Umbilical cord (tissue), 2 donors: ENCODE data around the gene PLIN1. TPM values are rescaled to one million over a fixed set of nuclear protein-coding genes. Genes with fewer than 3 reads are reported as not detected.

Source experiments
- DNase-seq: peaks from one replicate; pipeline ENCODE4 v3.0.0-alpha.2; 2015; ENCODE audit warnings: low spot score
- total RNA-seq: library from RNA; depleted of rRNA; stranded (reverse); fragments of >200 nt; gene quantifications from one replicate; pipeline ENCODE4 v1.2.3, GENCODE V29; 2014; ENCODE audit warnings: low replicate concordance; ENCODE audit not compliant: insufficient read depth

The PLIN1 gene
- total RNA-seq, 1 donor from 2014 or later = 2.2 TPM

DNA sequence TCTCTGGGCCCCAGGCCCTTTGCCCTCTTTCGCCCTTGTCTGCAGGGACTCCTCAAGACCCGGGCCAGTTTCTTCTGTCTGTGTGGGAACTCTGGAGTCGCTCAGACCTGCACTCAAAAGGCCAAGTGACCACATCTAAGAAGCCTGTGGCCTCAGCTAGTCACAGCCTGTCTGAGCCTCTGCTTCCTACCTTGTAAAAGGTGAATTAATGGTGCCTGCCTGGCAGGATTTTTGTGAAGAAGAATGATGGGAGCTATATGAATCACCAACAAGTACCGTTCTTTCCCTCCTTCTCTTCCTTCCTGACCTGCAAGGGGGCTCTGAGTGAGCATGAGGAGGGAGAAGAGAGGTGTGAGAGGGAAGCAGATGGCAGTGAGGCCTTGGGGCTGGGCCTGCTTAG is 7.5 kb downstream of the PLIN1 start:
- no peak for DNase-seq

DNA sequence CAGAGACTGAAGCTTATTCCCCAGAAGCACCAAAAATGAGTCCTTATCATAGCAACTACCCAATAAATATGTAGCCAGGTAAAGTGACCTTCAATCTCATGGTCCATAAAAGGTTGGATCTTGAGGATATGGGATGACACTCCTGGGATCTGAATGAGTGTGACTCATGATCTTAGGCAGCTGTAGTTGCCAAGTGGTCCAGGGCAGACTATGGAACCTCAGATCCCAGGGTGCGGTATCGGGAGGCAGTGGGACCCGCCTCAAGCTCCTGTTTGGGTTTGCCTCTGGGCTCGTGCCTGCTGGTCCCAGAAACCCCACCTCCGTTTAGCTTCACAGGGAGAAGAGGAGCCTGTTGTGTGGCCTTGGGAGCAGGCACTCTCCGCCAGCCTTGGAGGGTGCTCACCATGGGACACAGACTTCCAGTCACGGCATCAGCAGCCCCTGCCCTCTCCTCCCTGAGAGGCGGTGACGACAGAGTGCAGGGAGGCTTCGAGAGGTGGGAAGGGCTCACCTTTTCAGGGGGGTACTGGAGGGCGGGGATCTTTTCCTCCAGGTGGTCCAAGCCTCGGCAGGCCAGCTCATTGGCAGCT is 8.1 kb downstream of the PLIN1 start:
- no peak for DNase-seq

DNA sequence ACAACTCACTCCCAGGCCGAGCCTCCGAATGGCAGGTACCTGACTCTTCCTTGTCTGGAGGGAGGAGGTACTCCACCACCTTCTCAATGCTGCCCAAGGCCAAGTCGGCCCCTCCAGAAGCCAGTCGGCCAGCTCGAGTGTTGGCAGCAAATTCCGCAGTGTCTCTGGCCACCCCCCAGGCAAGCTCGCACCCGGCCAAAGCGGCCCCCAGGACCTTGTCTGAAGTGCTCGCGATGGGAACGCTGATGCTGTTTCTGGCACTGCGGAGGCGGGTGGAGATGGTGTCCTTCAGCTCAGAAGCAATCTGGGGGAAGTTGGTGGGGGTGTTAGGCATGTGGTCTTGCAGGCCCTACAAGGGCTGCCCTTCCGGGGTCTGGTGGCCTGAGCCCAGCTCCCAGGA is 9.2 kb downstream of the PLIN1 start:
- DNase-seq = no peak

- no peak for DNase-seq
These were observed 9.8 kb downstream of the PLIN1 start for GRCh38 chr15:89669309-89669865.

DNA sequence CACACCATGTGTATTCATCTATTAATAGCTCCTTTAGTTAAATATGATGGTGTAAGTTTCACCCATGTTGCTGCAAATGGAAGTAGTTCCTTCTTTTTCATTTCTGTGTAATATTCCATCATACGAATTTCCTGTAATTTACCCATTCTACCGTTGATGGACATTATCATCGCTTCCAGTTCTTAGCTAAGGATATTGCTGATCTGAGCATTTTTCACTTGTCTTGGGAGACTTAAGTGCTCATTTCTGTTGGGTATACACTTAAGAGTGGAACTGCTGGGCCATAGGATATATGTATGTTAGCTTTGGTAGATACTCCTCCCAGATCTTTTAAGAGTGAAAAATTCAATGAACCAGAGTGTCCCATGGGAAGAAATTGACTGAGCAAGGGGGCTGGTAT is 11.0 kb downstream of the PLIN1 start:
- no peak for DNase-seq

DNA sequence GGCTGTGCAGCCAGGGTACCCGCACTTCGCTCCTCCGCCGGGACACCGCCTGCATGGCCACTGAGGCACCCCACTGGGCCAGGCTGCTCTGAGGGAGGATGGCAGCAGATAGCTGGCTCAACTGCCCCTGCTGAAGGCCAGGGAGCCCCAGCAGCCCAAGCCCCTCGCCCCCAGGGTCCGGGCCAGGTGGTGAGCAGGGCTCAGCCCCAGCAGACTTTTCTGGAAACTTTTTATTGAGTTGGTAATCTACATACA is 11.5 kb downstream of the PLIN1 start:
- no peak for DNase-seq

GRCh38 chr15:89666858-89667705 is 12.1 kb downstream of the PLIN1 start:
- DNase-seq = no peak

DNA sequence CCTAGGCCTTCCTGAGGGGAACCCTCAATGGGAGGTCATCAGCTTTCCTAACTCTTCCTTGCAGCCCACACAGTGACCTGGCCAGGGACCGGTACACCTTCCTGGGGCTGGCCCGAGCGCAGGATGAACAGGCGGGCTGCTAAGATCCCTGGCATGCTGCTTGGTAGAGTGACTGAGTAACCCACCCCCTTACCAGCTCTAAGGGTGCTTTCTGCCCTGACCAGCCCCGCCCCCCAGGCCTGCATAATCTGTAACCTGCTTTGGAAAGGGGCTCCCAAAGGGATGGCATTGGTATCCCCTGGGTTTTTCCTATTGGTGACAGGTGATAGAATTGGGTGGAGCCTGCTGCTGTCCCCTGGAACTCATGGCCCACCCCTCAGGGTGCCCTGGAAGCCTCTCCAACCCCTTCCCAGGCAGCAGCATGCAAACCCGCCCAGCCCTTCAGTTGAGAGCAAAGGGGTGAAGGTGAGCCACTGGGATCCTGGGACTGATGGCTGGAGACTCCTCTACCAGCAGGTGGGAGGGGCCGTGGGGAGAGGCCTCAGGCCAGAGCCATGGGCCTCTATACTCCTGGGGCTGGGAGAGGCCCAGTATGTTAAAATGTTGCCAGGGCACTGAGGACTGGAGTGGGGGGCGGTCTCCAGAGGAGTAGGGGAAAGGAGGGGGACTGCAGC is 12.8 kb downstream of the PLIN1 start:
- no peak for DNase-seq

GRCh38 chr15:89665449-89666181 is 13.6 kb downstream of the PLIN1 start:
- peak; percentile 74 for DNase-seq

- DNase-seq = no peak
These were observed 14.5 kb downstream of the PLIN1 start for GRCh38 chr15:89664441-89665350.

DNA sequence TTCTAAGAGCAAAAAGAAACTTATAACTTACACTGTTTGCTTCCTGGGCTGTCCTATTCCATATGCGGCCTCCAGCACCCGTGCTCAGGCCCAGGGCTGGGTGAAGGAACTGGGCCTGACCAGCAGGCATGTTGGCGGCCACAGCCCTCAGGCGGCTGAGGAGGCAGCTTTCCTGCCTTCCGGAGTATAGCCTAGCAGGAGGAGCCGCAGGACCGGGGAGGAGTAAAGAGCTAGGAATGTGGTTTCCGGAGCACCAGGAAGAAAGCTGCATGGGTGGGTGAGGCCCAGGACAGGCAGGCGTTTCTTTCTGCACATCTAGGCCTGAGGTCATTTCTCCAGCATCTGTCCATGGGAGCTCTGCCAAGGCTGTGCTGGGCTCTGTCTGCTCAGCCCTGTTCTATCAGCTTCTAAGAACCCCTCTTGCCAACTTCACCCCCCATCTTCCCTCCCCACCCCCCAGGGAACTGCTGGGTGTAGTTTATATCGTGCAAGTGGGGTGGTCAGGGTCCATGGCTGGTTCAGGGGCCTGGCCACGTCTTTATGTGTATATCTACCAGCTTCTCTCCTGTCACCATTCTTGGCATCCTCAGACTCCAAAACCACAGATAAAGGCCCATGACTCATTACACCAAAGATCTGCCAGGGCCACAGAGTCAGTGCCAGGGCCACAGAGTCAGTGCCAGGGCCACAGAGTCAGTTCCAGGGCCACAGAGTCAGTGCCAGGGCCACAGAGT is 16.1 kb downstream of the PLIN1 start:
- DNase-seq = peak; percentile 97

- DNase-seq = no peak
These were observed 18.6 kb downstream of the PLIN1 start for GRCh38 chr15:89660556-89660955.

DNA sequence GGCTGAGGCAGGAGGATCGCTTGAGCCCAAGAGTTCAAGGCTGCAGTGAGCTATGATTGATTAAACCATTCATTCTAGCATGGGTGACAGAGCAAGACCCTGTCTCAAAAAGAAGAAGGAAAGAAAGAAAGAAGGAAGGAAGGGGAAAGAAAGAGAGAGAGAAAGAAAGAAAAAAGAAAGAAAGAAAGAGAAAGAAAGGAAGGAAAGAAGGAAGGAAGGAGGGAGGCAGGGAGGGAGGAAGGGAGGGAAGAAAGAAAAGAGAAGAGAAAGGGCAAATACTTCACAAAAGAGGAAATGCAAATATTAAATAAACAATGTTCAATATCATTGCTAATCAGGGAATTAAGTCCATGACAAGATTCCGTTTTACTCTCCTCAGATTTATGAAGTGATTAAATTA is 19.9 kb downstream of the PLIN1 start:
- DNase-seq = no peak

DNA sequence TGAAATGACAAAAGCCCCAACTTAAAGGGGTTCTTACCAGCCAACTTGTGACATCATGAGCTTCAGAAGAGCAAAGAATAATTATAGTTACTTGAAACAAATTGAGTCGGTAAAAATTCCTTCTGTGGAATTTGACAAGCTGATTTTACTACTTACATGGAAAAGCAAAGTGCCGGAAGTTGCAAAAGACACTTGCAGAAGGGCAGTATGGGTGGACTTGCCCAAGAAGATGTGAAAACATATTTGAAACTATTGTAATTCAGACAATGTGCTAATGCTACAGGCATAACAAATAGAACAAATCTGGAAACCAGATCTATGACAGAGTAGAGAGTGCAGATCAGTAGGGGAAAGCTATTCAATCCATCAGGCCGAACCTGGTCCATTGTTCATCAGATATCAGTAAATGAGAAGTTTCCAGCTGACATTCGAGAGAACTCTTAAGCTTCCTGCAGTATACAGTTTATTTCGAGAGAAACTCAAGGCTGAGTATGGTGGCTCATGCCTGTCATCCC is 21.4 kb downstream of the PLIN1 start:
- DNase-seq = no peak

- no peak for DNase-seq
These were observed 22.9 kb downstream of the PLIN1 start for GRCh38 chr15:89656116-89656815.

DNA sequence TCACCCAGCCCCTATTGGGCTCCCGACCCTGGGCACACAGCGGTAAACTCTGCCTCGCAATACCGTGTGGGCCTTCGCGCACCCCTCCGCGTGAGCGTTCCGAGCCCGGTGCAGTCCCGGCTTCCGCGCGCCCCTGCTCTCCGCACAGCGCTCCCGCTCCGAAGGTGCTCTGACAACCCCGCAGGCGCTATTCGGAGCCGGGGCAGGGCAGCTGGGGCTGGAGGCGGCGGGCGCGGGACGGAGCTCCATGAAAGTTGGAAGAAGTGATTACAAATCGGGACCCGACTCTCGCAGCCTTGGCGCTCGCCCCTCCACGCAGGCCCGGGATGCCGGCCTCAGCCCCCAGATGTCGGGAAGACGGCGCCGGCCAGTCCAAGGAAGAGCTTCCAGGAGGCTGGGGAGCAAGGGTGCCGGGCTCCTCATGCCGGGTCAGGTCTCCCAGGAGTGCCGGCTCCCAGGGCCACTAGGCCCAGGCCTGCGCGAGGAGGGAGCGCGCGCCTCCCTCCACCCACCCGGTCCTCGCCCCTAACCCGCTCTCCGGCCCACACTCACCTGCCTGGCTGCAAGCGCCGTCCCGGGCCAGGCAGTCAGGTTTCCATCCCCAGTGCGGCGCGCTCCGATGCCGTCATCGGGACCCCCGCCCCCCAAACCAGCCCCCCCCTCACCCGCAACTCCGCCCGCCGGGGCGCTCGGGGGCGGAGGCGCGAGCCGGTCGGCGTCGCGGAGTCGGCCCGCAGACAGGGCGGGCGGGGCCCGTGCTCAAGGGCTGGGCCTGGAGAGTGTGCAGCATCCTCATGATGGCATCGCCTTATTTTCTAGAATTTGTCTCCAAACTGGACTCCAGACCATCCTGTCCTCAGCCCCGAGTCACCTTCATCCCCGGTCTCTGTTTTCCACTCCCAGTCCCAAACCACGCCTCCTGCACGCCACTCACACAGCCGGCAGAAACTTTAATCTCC is 24.0 kb downstream of the PLIN1 start, which contains the start of gene KIF7:
Gene KIF7, minus strand, starts transcription at position 621 of the 959 bp plus-strand sequence. CDS start 2,537 bp downstream, outside the sequence.
- peak; percentile 73 for DNase-seq

DNA sequence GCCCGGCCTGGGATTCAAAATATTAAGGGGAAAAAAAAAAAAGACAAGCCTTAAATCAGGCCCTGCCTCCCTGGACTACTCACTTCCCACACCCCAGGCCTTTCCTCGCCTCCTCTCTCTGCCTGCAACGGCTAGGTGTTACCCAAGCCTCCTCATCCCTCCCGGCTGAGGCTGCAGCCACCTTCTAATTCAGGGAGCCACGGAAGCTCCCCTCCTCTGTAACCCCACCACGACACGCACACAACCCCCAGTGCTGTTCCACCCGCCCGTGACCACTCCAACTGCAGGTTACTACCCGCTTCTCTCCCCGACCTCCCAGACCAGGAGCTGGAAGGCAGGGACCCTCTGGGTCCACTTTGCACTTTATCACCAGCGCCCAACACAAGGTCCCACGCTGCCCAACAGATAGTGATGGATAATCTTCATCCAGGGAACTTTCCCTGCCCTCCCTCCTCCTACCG is 24.8 kb downstream of the PLIN1 start:
- no peak for DNase-seq

- no peak for DNase-seq
These were observed 25.6 kb downstream of the PLIN1 start for GRCh38 chr15:89653578-89653977.
